GM12872 (cell line): ENCODE results near the gene IDH3G.

ENCODE experiments used
- CTCF ChIP-seq: IDR thresholded peaks from 3 replicates; pipeline ENCODE4 v1.5.1; 2011; ENCODE audit warnings: low read depth, mild to moderate bottlenecking, low read length, moderate library complexity; ENCODE audit not compliant: insufficient read depth

The IDH3G gene

GRCh38 chrX:153746359-153746758 lies 47.8 kb downstream of the IDH3G start:
- TF ChIP-seq CTCF, result no peak

DNA sequence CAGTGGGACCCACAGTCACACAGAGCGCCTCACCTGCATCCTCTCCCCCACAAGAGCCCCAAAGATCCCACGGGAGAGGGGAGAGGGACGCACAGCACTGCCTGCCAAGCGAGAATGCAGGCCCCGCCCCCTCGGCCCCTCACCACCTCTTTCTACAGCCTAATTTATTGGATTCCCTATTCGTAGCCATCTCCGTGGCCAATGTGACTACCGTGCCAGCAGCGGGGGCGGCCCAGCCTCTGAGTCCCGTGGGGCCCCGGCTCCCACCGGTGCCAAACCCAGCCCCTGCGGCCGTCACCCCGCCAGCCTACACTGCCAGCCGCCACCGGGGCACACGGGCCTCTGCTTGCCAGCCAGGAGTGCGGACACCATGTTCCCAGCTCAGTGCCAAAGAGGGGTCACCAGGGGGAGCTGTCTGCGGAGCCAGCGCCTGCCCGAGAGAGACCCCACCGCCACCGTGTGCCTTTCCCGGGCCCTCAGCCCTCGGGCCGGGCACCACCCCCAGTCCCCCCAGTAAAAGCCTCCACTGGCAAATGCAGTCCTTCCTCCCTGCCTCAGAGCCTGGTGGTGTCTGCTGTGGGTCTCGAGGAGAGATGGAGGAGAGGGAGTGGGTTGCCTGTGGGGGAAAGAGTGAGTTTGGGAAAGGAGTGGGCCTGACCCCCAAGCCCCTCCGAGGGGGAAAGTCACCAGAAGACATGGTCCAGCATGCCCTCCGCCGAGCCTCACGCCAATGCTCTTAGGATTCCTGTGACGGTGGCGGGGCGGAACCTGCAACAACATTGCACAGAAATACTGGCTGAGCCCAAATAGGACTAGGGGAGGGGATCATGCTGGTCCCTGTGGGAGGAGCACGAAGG lies 49.7 kb downstream of the IDH3G start:
- TF ChIP-seq CTCF, result no peak

GRCh38 chrX:153741446-153741845 lies 52.7 kb downstream of the IDH3G start:
- TF ChIP-seq CTCF, result no peak

- TF ChIP-seq CTCF, result no peak
Observed at GRCh38 chrX:153740631-153741222, 53.4 kb downstream of the IDH3G start.

- TF ChIP-seq CTCF, result no peak
Observed at GRCh38 chrX:153739754-153740486, 54.3 kb downstream of the IDH3G start.

DNA sequence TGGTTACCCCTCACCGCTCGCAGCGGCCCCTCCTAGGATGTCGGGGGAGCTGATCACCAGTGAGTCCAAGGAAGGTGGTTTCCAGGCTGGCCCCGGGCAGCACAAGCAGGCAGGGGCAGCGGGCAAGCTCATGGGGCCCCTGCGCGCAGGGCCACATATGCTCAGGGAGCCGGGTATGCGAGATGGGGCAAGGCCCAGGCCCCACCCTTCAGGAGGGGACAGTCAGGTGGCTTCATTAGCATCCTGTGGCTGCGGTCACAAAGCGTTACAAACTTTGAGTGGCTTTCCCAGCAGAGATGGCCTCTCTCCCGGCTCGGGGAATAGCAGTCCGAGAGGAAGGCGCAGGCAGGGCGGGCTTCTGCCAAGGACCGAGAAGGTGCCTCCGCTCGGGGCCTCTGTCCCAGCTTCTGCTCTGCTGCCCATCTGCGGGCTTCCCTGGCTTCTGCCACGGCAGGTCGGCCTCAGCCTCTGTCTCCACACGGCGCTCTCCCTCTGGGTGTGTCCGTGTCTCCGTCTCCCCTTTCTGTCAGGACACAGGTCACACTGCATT lies 56.0 kb downstream of the IDH3G start:
- TF ChIP-seq CTCF, result no peak

DNA sequence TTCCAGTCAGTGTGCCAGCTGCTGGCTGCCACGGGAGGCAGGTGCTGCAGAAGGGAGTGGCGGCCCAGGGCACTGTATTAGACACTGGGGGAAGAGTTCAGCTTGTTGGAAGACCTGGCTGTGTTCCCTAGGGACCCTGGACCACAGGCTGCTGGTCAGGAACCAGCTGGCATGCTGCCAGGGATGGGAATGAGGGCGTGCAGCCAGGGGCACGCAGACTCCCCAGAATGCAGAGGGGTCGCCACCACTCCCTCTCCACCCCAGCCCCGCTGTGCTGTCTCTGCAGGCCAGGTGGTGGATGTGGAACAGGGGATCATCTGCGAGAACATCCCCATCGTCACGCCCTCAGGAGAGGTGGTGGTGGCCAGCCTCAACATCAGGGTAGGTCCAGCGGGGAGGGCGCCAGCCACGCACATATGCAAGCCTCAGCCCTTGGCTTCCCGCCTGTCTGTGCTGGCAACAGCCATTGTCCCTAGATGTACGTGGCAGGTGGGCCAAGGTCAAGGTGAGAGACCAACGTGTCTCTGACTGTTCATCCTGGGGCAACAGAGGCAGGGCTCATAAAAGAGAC lies 57.2 kb downstream of the IDH3G start:
- no peak for TF ChIP-seq CTCF
